Measurements from ENCODE around the gene PSG11.
"Not testable (repeated sequence)": the region's sequence is repeated elsewhere in the genome, so short reads cannot be mapped to it uniquely, and the experiment has no call there.

Gene PSG11

DNA sequence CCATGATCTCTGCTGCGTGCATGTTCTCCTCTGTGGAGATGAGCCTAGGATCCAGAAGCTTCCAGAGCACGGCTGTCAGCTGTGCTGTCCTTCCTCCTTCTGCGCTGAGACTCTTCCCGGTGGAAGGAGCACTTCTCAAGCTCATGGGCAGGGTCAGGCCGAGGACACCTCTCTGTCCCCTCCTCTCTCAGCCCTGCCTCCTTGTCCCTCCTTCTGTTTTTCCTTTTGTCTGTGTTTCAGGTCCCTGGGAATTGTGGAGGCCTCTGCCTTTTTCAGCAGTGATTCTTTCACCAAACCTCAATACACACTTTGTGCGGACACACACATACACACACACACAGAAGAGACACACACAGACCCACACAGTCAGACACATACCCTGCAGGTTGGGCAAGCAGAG is at the start of gene PSG11:
Gene PSG11, minus strand, starts transcription at position 101 of the 400 bp plus-strand sequence. Its CDS starts 97 bp downstream, at position 4.
- H3K9ac ChIP-seq (ENCODE audit: low read depth, low read length); H3K9me3 ChIP-seq (ENCODE audit: control insufficient read depth, insufficient read depth, low read length); H3K36me3 ChIP-seq (ENCODE audit: insufficient read depth, low read length); H3K4me1 ChIP-seq (ENCODE audit: insufficient read depth, low read length): not testable (repeated sequence)

DNA sequence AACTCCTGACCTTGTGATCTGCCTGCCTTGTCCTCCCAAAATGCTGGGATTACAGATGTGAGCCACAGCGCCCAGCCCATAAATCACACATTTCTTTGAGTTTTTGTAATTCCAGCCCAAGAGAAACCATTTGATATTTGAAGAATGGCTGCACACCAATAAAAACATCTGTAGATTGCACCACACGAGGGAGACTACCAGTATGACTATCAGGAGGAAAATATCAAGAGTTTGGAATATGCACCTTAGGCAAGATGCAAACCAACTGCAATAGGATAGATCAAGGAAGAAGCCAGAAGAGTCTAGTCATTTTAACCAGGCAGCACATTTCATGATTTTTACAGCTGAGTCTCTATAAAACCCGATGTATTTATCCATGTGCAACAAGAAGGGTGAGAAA is 36.1 kb upstream of the PSG11 start:
- H3K9me3 ChIP-seq (ENCODE audit: control insufficient read depth, insufficient read depth, low read length); H3K4me1 ChIP-seq (ENCODE audit: insufficient read depth, low read length); H3K36me3 ChIP-seq (ENCODE audit: insufficient read depth, low read length): not testable (repeated sequence)

DNA sequence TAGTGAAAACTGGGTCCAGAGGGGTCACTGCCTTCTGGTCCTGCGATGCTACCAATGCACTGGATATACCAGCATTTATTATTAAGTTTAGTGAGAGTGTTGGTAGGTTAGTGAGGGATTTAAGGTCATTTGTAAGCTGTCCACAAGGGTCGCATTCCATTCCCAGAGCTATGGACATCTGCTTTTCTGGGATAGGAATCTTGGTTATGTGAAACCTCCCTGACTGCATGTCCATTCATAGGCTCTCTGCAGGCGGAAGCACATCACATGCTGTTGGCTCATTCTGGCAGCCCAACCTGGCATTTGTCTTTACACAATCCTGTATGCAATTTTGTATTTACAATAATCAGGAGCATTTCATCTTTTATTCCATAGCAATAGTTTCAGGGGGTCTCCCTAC is 35.1 kb upstream of the PSG11 start:
- H3K9me3 ChIP-seq (ENCODE audit: control insufficient read depth, insufficient read depth, low read length); H3K36me3 ChIP-seq (ENCODE audit: insufficient read depth, low read length); H3K4me1 ChIP-seq (ENCODE audit: insufficient read depth, low read length); H3K9ac ChIP-seq (ENCODE audit: low read depth, low read length): not testable (repeated sequence)

More for the DNA sequence above, 36.1 kb upstream of the PSG11 start:
- not testable (repeated sequence) for H3K9ac ChIP-seq (ENCODE audit: low read depth, low read length)

DNA sequence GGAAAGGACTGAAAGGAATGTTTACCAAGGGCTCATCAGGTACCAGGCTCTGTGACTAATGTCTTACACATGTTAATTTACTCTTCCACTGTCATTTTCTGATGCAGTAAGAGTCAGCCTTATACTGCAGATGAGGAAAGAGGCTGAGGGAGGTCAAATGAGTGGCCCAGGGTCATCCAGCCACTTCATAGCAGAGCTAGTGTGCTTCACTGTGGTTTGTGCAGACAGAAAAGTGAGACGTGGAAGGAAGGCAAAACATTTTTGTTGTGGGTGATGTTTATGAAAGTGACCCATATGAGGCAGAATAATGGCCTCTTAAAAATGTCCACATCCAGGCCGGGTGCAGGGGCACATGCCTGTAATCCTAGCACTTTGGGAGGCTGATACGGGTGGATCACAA is 34.0 kb upstream of the PSG11 start:
- not testable (repeated sequence) for H3K36me3 ChIP-seq (ENCODE audit: insufficient read depth, low read length); H3K9me3 ChIP-seq (ENCODE audit: control insufficient read depth, insufficient read depth, low read length); H3K4me1 ChIP-seq (ENCODE audit: insufficient read depth, low read length); H3K9ac ChIP-seq (ENCODE audit: low read depth, low read length)

DNA sequence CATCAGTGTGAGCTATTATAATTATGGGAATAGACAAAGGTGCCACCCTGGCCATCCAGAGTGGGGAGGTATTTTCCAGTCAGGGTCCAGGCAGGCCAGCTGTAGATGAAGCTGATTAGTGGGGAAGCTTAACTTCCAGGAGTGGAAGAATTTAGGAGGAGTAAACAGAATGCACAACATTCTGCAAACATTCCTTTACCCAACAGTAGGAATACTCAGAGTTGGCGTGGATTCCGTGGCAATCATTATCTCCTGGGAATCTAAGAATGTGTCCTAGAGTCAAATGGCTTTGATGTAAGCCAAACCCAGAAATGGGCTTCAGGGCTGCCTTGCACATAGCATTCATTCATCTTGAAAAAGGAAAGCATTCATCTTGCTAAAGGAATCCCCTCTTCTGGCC is 33.2 kb upstream of the PSG11 start:
- not testable (repeated sequence) for H3K9ac ChIP-seq (ENCODE audit: low read depth, low read length); H3K9me3 ChIP-seq (ENCODE audit: control insufficient read depth, insufficient read depth, low read length); H3K4me1 ChIP-seq (ENCODE audit: insufficient read depth, low read length); H3K36me3 ChIP-seq (ENCODE audit: insufficient read depth, low read length)

DNA sequence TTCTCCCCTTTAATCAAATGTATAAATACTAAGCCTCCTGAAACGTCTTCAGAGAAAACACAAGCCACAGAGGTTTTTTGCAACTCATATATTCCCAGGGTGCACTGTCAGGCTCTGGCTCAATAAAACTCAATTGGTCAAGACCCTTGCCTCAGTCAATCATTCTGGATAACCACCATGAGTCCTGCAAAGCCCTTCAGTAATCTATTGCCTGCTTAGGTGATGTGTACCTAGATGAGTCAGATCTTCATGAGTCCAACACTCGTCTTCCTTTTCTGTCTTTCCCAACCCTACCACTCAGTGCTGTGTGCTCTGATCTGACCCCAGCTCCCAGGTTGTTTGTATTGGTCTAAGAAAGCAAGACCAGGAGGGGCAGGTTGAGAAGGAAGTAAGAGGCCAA is 32.2 kb upstream of the PSG11 start:
- not testable (repeated sequence) for H3K9ac ChIP-seq (ENCODE audit: low read depth, low read length); H3K9me3 ChIP-seq (ENCODE audit: control insufficient read depth, insufficient read depth, low read length)

DNA sequence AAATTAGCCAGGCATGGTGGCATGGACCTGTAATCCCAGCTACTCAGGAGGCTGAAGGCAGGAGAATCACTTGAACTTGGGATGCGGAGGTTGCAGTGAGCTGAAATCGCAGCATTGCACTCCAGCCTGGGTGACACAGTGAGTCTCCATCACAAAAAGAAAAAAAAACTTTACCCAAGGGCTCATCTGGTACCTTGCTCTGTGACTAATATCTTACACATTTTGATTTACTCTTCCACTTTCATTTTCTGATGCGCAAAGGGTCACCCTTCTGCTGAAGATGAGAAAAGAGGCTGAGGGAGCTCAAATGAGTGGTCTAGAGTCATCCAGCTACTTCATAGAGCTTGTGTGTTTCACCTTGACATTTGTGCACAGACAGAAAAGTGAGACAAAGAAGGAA is 21.7 kb upstream of the PSG11 start:
- not testable (repeated sequence) for H3K36me3 ChIP-seq (ENCODE audit: insufficient read depth, low read length); H3K9ac ChIP-seq (ENCODE audit: low read depth, low read length); H3K4me1 ChIP-seq (ENCODE audit: insufficient read depth, low read length); H3K9me3 ChIP-seq (ENCODE audit: control insufficient read depth, insufficient read depth, low read length)

More for the DNA sequence above, 32.2 kb upstream of the PSG11 start:
- not testable (repeated sequence) for H3K4me1 ChIP-seq (ENCODE audit: insufficient read depth, low read length); H3K36me3 ChIP-seq (ENCODE audit: insufficient read depth, low read length)

DNA sequence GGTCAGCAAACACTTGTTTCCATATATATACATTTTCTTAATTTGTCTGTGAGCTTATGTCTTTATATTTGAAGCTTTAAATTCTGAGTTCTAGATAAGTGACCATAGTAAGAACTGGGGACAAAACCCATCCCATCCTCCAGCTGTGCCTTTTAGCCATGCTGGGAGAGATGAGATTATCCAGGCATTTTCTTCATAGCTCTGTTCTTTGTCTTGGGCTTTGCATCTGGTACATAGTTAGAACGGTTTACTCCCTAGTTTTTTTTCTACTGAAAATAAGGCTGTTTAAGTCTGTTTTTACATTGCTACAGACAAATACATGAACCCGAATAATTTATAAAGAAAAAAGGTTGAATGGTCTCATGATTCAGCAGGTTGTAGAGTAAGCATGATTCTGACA is 20.3 kb upstream of the PSG11 start:
- H3K4me1 ChIP-seq (ENCODE audit: insufficient read depth, low read length); H3K9ac ChIP-seq (ENCODE audit: low read depth, low read length); H3K9me3 ChIP-seq (ENCODE audit: control insufficient read depth, insufficient read depth, low read length); H3K36me3 ChIP-seq (ENCODE audit: insufficient read depth, low read length): not testable (repeated sequence)

DNA sequence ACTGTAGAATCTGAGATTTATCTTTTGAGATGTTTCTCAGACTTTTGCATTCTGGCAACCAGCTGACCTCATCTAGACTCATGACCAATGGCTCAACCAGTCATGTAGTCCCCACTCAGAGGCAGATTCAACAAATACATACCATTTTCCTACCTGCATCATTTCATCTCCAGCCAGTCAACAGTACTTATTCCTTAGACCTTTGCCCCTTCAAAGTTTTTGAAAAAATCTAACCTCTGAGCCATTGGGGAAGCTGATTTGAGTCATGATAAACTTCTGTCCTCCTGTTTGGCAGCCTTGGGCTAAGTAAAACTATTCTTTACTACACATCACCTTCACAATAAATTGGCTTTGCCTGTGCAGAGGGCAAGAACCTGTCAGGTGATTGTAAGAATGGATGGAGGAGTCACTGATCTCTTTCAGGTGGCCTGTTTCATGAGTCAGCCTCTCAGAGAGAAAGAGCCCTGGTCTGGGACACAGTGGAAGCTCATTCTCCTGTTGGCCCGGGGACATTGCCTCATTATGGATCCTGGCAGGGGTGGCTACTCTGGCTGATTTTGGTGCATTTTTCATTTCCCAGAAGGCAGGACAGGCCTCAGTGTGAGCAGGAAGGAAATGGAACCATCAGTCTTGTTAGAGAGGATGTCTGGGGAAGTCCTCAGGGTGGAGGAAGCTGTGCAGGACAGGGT is 17.4 kb upstream of the PSG11 start:
- not testable (repeated sequence) for H3K36me3 ChIP-seq (ENCODE audit: insufficient read depth, low read length); H3K9ac ChIP-seq (ENCODE audit: low read depth, low read length); H3K4me1 ChIP-seq (ENCODE audit: insufficient read depth, low read length); H3K9me3 ChIP-seq (ENCODE audit: control insufficient read depth, insufficient read depth, low read length)

DNA sequence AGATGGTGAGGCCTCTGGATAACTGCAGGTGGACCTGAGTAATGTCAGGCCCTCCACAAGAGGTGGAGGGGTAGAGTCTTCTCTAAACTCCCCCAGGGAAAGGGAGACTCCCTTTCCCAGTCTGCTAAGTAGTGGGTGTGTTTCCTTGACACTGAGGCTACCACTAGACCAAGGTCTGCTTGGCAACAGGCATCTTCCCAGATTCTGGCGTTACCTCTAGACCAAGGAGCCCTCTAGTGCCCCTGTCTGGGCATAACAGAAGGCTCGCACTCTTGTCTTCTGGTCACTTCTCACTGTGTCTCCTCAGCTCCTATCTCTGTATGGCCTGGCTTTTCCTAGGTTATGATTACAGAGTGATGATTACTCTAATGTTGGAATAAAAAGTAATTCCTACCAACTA is 5.4 kb upstream of the PSG11 start:
- not testable (repeated sequence) for H3K9ac ChIP-seq (ENCODE audit: low read depth, low read length); H3K9me3 ChIP-seq (ENCODE audit: control insufficient read depth, insufficient read depth, low read length); H3K4me1 ChIP-seq (ENCODE audit: insufficient read depth, low read length); H3K36me3 ChIP-seq (ENCODE audit: insufficient read depth, low read length)

DNA sequence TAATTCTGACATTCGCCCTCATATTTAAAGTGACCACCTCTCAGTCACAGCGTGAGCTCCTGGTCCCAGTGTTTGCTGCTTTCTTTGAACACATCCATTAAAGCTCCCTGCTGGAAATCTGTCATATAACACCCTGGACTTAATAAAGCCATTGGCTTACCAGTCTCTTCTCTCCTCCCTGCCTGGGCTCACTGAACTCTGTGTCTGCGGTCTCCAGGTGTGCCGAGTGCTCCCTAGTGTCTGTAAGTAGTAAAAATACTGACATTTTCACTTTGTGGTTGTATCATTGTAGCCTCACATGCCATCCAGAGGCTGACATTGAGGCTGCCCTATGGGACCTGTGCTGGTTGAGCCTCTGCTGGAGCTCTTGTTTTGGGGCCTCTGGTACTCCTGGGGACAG is 2.6 kb upstream of the PSG11 start:
- Histone ChIP-seq H3K9ac (ENCODE audit: low read depth, low read length) (no peak overlapping the region), H3K9me3 (ENCODE audit: control insufficient read depth, insufficient read depth, low read length) (no peaks in the 10 kb centered on the region), H3K4me1 (ENCODE audit: insufficient read depth, low read length) (no peaks in the 10 kb centered on the region), H3K36me3 (ENCODE audit: insufficient read depth, low read length) (no peaks in the 10 kb centered on the region)

DNA sequence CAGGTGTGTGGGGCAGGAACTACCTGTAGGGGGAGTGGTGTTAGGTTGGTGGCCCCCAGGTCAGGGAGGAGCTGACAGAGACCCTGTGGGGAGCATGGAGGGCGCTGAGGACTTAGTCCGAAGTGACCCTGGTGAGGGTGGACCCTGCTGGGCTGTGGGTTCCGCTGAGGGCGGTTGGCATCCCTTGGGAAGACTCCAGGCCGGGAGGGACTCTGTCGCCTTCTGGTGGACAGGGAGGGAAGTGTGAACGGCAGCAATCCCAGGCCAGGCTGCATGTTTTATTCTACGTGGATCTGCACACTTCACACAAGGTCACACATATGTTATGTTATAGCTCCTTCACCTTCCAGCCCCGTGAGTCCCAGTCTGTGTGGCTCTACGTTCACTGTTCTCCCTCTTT is 1.7 kb upstream of the PSG11 start:
- not testable (repeated sequence) for H3K9me3 ChIP-seq (ENCODE audit: control insufficient read depth, insufficient read depth, low read length); H3K4me1 ChIP-seq (ENCODE audit: insufficient read depth, low read length); H3K36me3 ChIP-seq (ENCODE audit: insufficient read depth, low read length); H3K9ac ChIP-seq (ENCODE audit: low read depth, low read length)

DNA sequence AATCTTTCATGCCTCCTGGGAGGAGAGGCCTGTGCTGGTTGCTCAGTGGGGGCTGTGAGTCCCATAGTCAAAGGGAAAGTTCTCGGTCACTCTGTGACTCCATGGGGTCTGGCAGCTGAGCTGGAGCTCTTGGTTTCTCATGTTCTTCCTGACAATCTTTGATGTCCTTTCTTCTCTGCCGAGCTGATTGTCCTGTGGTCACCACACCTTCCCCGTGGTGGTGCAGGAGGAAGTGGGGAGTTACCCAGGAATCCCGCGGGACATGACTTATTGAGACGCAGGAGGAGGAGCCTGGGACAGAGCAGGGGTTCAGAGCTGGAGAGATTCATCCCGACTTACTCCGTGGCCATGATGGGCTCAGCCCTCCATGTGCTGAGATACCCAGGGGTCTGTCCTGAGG is 792 bp upstream of the PSG11 start:
- H3K9me3 ChIP-seq (ENCODE audit: control insufficient read depth, insufficient read depth, low read length); H3K4me1 ChIP-seq (ENCODE audit: insufficient read depth, low read length); H3K9ac ChIP-seq (ENCODE audit: low read depth, low read length); H3K36me3 ChIP-seq (ENCODE audit: insufficient read depth, low read length): not testable (repeated sequence)

DNA sequence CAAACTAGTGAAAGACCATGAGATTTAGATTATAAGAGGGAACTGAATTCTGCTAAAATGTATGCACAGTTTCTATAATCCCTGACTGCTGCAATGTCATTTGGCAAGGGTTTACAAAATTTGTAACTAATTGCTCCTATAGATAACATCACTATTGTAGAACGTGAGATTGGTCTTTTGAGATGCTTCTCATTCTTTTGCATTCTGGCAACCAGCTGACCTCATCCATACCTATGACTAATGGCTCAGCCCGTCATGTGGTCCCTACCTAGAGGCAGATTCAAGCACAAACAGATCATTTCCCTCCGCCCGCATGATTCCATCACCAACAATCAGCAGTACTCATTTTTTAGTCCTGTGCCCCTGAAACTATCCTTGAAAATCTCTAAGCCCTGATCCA is 4.2 kb downstream of the PSG11 start:
- not testable (repeated sequence) for H3K9me3 ChIP-seq (ENCODE audit: control insufficient read depth, insufficient read depth, low read length); H3K4me1 ChIP-seq (ENCODE audit: insufficient read depth, low read length); H3K36me3 ChIP-seq (ENCODE audit: insufficient read depth, low read length); H3K9ac ChIP-seq (ENCODE audit: low read depth, low read length)

DNA sequence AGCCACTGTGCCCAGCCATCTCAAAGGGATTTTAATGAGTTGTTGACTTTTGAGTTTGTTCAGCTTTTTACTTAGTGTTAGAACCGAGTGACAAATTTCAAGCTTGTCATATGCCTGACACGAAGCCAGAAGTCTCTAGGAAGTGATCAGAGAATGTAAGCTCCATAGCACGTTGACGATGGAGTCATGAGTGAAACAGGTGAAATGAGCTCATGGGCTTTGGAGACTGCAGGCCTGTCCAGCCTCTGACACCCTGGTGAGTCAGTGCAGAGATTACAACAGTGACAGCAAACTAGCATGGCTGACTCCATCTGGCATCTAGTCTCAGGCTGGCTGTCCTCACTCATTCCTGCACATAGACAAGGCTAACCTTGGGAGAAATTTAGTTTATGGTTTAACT is 4.6 kb downstream of the PSG11 start:
- not testable (repeated sequence) for H3K36me3 ChIP-seq (ENCODE audit: insufficient read depth, low read length); H3K4me1 ChIP-seq (ENCODE audit: insufficient read depth, low read length); H3K9me3 ChIP-seq (ENCODE audit: control insufficient read depth, insufficient read depth, low read length); H3K9ac ChIP-seq (ENCODE audit: low read depth, low read length)

DNA sequence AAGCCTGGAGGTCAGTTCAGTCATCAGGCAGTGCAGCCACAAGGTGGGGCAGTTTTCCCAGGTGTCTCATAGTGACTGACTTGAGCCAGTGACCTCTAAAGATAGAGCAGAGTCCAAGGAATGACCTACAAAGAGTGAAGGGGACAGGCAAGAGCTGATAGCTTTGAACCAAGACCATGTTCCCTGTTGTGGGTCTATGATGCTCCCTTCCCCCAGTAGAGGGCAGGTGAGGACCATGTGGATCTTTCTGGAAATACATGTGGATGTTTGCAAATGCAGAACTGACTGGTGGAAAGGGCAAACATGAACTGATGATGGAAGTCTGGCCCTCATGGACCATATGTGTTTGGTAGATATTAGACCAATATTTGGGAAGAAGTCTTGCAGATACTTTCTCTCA is 6.7 kb downstream of the PSG11 start:
- not testable (repeated sequence) for H3K9me3 ChIP-seq (ENCODE audit: control insufficient read depth, insufficient read depth, low read length); H3K36me3 ChIP-seq (ENCODE audit: insufficient read depth, low read length); H3K4me1 ChIP-seq (ENCODE audit: insufficient read depth, low read length); H3K9ac ChIP-seq (ENCODE audit: low read depth, low read length)

Data from ES-I3 (cell line).